SK-N-SH treated with all-trans-retinoic acid at 6 μM for 48 hours (cell line): ENCODE measurements around the gene SNCB.

Experiments
- ATAC-seq: fragments of 200-7000 bp; cut with Tn5 transposase; 3 replicates; pipeline ENCODE4 v1.9.1; 2020; ENCODE audit warnings: mild to moderate bottlenecking, moderate library complexity
- ARNTL ChIP-seq: fragments of 450-650 bp; formaldehyde crosslinking; IDR thresholded peaks from 2 replicates; pipeline ENCODE4 v1.5.0; 2020; ENCODE audit warnings: low read depth, mild to moderate bottlenecking, moderate library complexity, borderline replicate concordance
- BACH2 ChIP-seq: fragments of 250-450 bp; sonication (Bioruptor Pico); IDR thresholded peaks from 2 replicates; pipeline ENCODE4 v1.9.0; 2021; ENCODE audit warnings: mild to moderate bottlenecking, borderline replicate concordance
- CSDC2 ChIP-seq: fragments of 250-450 bp; sonication (Bioruptor Pico); IDR thresholded peaks from 2 replicates; pipeline ENCODE4 v1.5.0; 2020; ENCODE audit warnings: mild to moderate bottlenecking, moderate library complexity
- CSRNP3 ChIP-seq: fragments of 250-450 bp; sonication (Bioruptor Pico); IDR thresholded peaks from 2 replicates; pipeline ENCODE4 v1.5.1; 2021; ENCODE audit warnings: mild to moderate bottlenecking, moderate library complexity
- ESRRG ChIP-seq: fragments of 250-450 bp; sonication (Bioruptor Pico); IDR thresholded peaks from 2 replicates; pipeline ENCODE4 v1.6.1; 2021; ENCODE audit warnings: mild to moderate bottlenecking
- GLIS3 ChIP-seq: fragments of 250-450 bp; sonication (Bioruptor Pico); IDR thresholded peaks from 2 replicates; pipeline ENCODE4 v1.5.0; 2020; ENCODE audit warnings: mild to moderate bottlenecking, moderate library complexity
- ISL1 ChIP-seq: fragments of 250-450 bp; sonication (Bioruptor Pico); IDR thresholded peaks from 2 replicates; pipeline ENCODE4 v2.1.2; 2022; ENCODE audit warnings: mild to moderate bottlenecking, moderate library complexity
- OSR1 ChIP-seq: fragments of 250-450 bp; sonication (Bioruptor Pico); IDR thresholded peaks from 2 replicates; pipeline ENCODE4 v1.8.0; 2022; ENCODE audit warnings: moderate library complexity, mild to moderate bottlenecking, inconsistent platforms
- PATZ1 ChIP-seq: fragments of 250-450 bp; sonication (Bioruptor Pico); IDR thresholded peaks from 2 replicates; pipeline ENCODE4 v1.8.0; 2020; ENCODE audit warnings: mild to moderate bottlenecking, moderate library complexity, borderline replicate concordance
- RARB ChIP-seq: fragments of 250-450 bp; sonication (Bioruptor Pico); IDR thresholded peaks from 2 replicates; pipeline ENCODE4 v1.8.0; 2021; ENCODE audit warnings: mild to moderate bottlenecking, moderate library complexity
- SNAI2 ChIP-seq: fragments of 250-450 bp; sonication (Bioruptor Pico); IDR thresholded peaks from 2 replicates; pipeline ENCODE4 v1.5.0; 2020; ENCODE audit warnings: mild to moderate bottlenecking, moderate library complexity
- TCF4 ChIP-seq: fragments of 250-450 bp; sonication (Bioruptor Pico); IDR thresholded peaks from 2 replicates; pipeline ENCODE4 v1.8.0; 2021; ENCODE audit warnings: mild to moderate bottlenecking, moderate library complexity, borderline replicate concordance
- TOX ChIP-seq: fragments of 250-450 bp; sonication (Bioruptor Pico); IDR thresholded peaks from 2 replicates; pipeline ENCODE4 v1.8.0; 2021; ENCODE audit warnings: mild to moderate bottlenecking, moderate library complexity, borderline replicate concordance
- TSHZ2 ChIP-seq: fragments of 250-450 bp; sonication (Bioruptor Pico); IDR thresholded peaks from 2 replicates; pipeline ENCODE4 v1.5.0; 2020; ENCODE audit warnings: mild to moderate bottlenecking, moderate library complexity
- ZC3H10 ChIP-seq: fragments of 250-450 bp; sonication (Bioruptor Pico); IDR thresholded peaks from 2 replicates; pipeline ENCODE4 v1.5.1; 2021; ENCODE audit warnings: mild to moderate bottlenecking, moderate library complexity
- ZFP3 ChIP-seq: fragments of 250-450 bp; sonication (Bioruptor Pico); IDR thresholded peaks from 2 replicates; pipeline ENCODE4 v1.5.0; 2020; ENCODE audit warnings: mild to moderate bottlenecking, moderate library complexity
- ZFP30 ChIP-seq: fragments of 450-650 bp; formaldehyde crosslinking; IDR thresholded peaks from 2 replicates; pipeline ENCODE4 v1.5.0; 2022; ENCODE audit warnings: mild to moderate bottlenecking, moderate library complexity
- ZNF565 ChIP-seq: fragments of 450-650 bp; formaldehyde crosslinking; conservative IDR thresholded peaks from 2 replicates; pipeline ENCODE4 v1.5.0; 2020; ENCODE audit warnings: low read depth, mild to moderate bottlenecking, moderate library complexity
- ZNF70 ChIP-seq: fragments of 450-650 bp; formaldehyde crosslinking; IDR thresholded peaks from 2 replicates; pipeline ENCODE4 v1.5.0; 2020; ENCODE audit warnings: mild to moderate bottlenecking, moderate library complexity
- ZNF8 ChIP-seq: fragments of 450-650 bp; formaldehyde crosslinking; IDR thresholded peaks from 2 replicates; pipeline ENCODE4 v1.5.0; 2020; ENCODE audit warnings: mild to moderate bottlenecking, moderate library complexity
- TF ChIP-seq, protein P1 (sequence below): fragments of 250-450 bp; sonication (Bioruptor Pico); IDR thresholded peaks from 2 replicates; pipeline ENCODE4 v1.5.1; 2020; ENCODE audit warnings: low read depth, mild to moderate bottlenecking, moderate library complexity
- TF ChIP-seq, protein P2 (sequence below): fragments of 250-450 bp; sonication (Bioruptor Pico); IDR thresholded peaks from 2 replicates; pipeline ENCODE4 v1.8.0; 2021; ENCODE audit warnings: low read depth, mild to moderate bottlenecking, moderate library complexity, borderline replicate concordance

Gene SNCB

DNA sequence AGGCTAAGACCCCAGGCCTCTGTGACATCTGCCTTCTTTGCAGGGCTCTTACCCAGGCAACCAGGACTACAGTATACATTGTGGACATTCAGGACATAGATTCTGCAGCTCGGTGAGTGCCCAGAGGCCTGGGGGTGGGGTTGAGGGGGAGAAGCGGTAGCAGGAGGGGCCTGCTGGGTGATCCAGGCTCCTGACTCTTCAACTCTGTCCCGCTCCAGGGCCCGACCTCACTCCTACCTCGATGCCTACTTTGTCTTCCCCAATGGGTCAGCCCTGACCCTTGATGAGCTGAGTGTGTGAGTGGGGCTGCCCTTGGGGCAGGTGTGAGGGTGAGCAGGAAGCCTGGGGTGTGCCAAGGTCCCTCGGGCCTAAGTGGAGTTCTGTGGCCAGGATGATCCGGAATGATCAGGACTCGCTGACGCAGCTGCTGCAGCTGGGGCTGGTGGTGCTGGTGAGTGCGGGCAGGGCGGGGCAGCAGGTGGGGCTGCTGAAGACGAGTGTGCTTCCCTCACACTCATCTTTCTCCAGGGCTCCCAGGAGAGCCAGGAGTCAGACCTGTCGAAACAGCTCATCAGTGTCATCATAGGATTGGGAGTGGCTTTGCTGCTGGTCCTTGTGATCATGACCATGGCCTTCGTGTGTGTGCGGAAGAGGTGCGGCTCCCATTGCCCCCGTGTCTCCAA lies 40.2 kb downstream of the SNCB start:
- no peak for ATAC-seq
- TF ChIP-seq ZFP30 (no peak), BACH2 (CRISPR knock-in tag) (no peak), GLIS3 (CRISPR knock-in tag) (no peak), ZFP3 (CRISPR knock-in tag) (no peak), RARB (no peak), CSDC2 (CRISPR knock-in tag) (no peak), ZNF565 (CRISPR knock-in tag) (no peak)
- TF ChIP-seq, protein P1, sequence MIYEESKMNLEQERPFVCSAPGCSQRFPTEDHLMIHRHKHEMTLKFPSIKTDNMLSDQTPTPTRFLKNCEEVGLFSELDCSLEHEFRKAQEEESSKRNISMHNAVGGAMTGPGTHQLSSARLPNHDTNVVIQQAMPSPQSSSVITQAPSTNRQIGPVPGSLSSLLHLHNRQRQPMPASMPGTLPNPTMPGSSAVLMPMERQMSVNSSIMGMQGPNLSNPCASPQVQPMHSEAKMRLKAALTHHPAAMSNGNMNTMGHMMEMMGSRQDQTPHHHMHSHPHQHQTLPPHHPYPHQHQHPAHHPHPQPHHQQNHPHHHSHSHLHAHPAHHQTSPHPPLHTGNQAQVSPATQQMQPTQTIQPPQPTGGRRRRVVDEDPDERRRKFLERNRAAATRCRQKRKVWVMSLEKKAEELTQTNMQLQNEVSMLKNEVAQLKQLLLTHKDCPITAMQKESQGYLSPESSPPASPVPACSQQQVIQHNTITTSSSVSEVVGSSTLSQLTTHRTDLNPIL (CRISPR knock-in tag) = no peak
- TF ChIP-seq, all 23 proteins: peak for 0

DNA sequence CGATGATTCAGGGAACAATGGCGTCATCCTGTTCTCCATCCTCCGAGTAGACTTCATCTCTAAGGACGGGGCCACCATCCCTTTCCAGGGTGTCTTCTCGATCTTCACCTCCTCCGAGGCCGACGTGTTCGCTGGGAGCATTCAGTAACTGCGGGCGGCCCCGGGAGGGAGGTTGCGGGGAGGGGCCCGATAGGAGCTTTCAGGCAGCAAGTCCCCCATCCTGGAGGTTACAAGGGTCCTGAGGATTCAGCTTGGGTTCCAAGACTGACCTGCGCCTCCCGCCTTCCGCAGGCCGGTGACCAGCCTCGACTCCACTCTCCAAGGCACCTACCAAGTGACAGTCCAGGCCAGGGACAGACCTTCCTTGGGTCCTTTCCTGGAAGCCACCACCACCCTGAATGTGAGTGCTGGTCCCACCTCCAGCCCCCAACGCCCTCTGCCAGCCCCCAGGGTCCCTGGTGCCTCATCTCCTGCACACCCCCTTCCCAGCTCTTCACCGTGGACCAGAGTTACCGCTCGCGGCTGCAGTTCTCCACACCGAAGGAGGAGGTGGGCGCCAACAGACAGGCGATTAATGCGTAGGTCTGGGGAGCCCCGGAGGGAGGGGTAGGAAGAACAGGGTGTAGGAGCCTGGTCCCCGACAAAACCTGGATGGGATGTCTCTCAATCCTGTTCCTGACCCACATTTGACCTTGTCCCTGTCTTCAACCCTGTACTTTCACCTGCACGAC lies 41.1 kb downstream of the SNCB start:
- no peak for ATAC-seq
- no peak for TF ChIP-seq SNAI2 (CRISPR knock-in tag)
- TF ChIP-seq ISL1 (CRISPR knock-in tag) = no peak
- no peak for TF ChIP-seq ZC3H10
- TF ChIP-seq ZNF70 (CRISPR knock-in tag) = no peak
- TF ChIP-seq PATZ1 (CRISPR knock-in tag) = no peak
- TF ChIP-seq TCF4 (CRISPR knock-in tag) = no peak
- no peak for TF ChIP-seq RARB
- TF ChIP-seq ZNF8 (CRISPR knock-in tag) = no peak
- TF ChIP-seq ZFP3 (CRISPR knock-in tag) = no peak
- no peak for TF ChIP-seq CSRNP3 (CRISPR knock-in tag)
- no peak for TF ChIP-seq BACH2 (CRISPR knock-in tag)
- no peak for TF ChIP-seq OSR1
- TF ChIP-seq, protein P1 (CRISPR knock-in tag) = no peak
- TF ChIP-seq ZFP30 = no peak
- no peak for TF ChIP-seq ZNF565 (CRISPR knock-in tag)
- TF ChIP-seq GLIS3 (CRISPR knock-in tag) = no peak
- no peak for TF ChIP-seq TSHZ2
- no peak for TF ChIP-seq TOX (CRISPR knock-in tag)

DNA sequence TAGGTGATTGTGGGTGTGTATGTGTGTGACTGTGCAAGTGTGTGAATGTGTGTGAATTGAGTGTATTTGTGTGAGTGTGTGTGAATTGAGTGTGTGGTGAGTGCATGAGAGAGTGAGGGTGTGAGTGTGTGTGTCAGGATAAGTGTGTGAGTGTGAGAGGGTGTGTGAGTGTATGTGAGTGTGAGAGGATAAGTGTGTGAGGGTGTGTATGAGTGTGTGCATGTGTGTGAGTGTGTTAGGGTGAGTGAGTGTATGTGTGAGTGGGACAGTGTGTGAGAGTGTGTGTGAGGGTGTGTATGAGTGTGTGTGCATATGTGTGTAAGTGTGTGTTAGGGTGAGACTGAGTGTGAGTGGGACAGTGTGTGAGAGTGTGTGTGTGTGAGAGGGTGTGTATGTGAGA lies 42.0 kb downstream of the SNCB start:
- no peak for ATAC-seq
- TF ChIP-seq ZFP3 (CRISPR knock-in tag) (no peak), ESRRG (CRISPR knock-in tag) (no peak), ISL1 (CRISPR knock-in tag) (no peak), SNAI2 (CRISPR knock-in tag) (no peak), ARNTL (no peak), CSRNP3 (CRISPR knock-in tag) (no peak), BACH2 (CRISPR knock-in tag) (no peak), ZC3H10 (no peak), ZNF565 (CRISPR knock-in tag) (no peak), CSDC2 (CRISPR knock-in tag) (no peak), GLIS3 (CRISPR knock-in tag) (no peak), RARB (no peak)
- TF ChIP-seq, protein P1 (CRISPR knock-in tag) = no peak
- TF ChIP-seq, protein P2, sequence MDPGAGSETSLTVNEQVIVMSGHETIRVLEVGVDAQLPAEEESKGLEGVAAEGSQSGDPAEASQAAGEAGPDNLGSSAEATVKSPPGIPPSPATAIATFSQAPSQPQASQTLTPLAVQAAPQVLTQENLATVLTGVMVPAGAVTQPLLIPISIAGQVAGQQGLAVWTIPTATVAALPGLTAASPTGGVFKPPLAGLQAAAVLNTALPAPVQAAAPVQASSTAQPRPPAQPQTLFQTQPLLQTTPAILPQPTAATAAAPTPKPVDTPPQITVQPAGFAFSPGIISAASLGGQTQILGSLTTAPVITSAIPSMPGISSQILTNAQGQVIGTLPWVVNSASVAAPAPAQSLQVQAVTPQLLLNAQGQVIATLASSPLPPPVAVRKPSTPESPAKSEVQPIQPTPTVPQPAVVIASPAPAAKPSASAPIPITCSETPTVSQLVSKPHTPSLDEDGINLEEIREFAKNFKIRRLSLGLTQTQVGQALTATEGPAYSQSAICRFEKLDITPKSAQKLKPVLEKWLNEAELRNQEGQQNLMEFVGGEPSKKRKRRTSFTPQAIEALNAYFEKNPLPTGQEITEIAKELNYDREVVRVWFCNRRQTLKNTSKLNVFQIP = no peak
